AG10803 (cell line): ENCODE data around the gene UBAP1.

Experiments
- DNase-seq: peaks from one replicate; pipeline ENCODE4 v3.0.0; 2010; ENCODE audit warnings: low read depth
- H3K4me3 ChIP-seq: 2 replicates; pipeline ENCODE4 v1.5.1; 2011; ENCODE audit warnings: mild to moderate bottlenecking, low read length, control low read depth
- CTCF ChIP-seq: conservative IDR thresholded peaks from 2 replicates; pipeline ENCODE4 v1.5.1; 2011; ENCODE audit warnings: mild to moderate bottlenecking, low read length, control low read depth, inconsistent platforms

UBAP1 gene

DNA sequence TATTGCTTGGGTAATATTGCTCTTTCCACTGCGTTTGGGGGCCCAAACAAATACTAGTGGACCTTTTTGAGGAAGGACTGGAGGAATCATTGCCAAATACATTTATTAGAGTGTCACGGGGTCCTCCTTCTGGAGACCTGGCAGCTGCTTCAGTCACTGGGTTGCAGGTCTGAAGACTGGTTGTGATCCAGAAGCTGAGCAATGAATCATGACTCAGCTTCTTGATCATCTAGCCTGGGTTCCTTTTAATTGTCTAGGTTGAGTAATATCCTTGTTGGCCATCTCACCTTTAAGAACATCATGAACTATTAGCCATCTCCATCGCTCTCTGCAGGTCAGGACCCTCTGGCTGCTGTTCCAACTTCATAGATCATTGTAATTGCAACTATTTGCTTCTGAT lies 15.4 kb upstream of the UBAP1 start:
- TF ChIP-seq CTCF, result no peak
- H3K4me3 ChIP-seq, result no peak overlapping the region
- DNase-seq, result peak; percentile 29

- TF ChIP-seq CTCF, result no peak
- no peak for DNase-seq
- H3K4me3 ChIP-seq, result no peak overlapping the region
Observed at GRCh38 chr9:34169125-34169524, 9.7 kb upstream of the UBAP1 start.

GRCh38 chr9:34170237-34170991 lies 8.4 kb upstream of the UBAP1 start:
- no peak overlapping the region for H3K4me3 ChIP-seq
- TF ChIP-seq CTCF, result no peak
- no peak for DNase-seq

DNA sequence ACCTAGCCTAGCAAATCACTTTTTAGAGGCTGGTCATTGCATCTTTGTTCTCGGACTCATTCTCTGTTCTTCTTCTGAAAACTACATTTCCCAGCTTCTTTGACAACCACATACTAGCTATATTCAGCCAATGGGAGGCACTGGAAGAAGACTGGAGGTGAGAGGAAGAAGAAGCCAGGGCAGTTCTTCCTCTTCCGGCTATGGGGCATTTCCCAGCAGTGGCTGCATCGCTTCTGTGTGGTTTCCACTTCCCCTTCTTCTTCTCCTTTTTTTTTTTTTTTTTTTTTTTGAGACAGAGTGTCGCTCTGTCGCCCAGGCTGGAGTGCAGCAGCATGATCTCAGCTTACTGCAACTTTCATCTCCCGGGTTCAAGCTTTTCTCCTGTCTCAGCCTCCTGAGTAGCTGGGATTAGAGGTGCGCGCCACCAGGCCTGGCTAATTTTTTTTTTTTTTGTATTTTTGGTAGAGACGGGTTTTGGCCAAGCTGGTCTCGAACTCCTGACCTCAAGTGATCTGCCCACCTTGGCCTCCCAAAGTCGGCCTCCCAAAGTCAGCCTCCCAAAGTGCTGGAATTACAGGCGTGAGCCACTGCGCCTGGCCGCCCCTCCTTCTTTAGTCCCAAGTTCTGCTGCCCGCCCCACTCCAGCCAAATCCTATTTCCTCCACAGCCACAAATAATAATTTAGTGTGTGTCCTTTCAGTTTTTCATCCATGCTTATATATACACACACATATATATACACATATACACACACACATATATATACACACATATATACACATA lies 6.9 kb upstream of the UBAP1 start:
- no peak for DNase-seq
- no peak for TF ChIP-seq CTCF
- no peak overlapping the region for H3K4me3 ChIP-seq

GRCh38 chr9:34176089-34176488 lies 2.8 kb upstream of the UBAP1 start:
- no peak for DNase-seq
- no peak for TF ChIP-seq CTCF

DNA sequence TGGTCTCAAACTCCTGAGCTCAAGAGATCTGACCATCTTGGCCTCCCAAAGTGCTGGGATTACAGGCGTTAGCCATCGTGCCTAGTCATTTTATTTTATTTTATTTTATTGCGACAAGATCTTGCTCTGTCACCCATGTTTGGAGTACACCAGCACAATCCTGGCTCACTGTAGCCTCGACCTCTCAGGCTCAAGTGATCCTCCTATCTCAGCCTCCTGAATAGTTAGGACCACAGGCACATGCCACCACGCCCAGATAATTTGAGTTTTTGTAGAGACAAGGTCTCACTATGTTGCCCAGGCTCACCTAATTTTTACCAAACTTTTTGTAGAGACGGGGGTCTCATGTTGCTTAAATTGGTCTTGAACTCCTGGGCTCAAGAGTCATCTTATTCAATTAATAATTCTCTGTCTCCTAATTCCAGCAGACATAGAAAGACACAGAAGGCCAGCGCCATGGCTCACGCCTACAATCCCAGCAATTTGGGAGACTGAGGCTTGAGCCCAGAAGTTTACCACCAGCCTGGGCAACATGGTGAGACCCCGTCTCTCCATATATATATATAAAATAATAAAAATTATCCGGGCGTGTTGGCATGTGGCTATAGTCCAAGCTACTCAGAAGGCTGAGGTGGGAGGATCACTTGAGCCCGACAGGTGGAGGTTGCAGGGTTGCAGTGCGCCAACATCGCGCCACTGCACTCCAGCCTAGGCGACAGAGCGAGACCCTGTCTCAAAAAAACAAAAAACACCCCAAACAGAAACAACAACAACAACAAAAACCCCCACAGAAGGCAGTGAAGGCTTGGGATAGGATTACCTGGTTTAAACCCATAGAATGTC lies 1.0 kb upstream of the UBAP1 start:
- no peak for TF ChIP-seq CTCF
- no peak for DNase-seq
- H3K4me3 ChIP-seq, result peak overlapping the region; percentile 97

More at GRCh38 chr9:34176089-34176488, 2.8 kb upstream of the UBAP1 start:
- H3K4me3 ChIP-seq, result no peak overlapping the region
